ENCODE measurements around the gene ADAM11. TPM values are rescaled to one million over a fixed set of nuclear protein-coding genes. Genes with fewer than 3 reads are reported as not detected.
A peak's percentile ranks its signal among the peaks of the same experiment; 100 is the strongest.

ADAM11 gene
- total RNA-seq, 4 donors from 2014 or later: 0.10 to 4.2 (median 1.3) TPM

DNA sequence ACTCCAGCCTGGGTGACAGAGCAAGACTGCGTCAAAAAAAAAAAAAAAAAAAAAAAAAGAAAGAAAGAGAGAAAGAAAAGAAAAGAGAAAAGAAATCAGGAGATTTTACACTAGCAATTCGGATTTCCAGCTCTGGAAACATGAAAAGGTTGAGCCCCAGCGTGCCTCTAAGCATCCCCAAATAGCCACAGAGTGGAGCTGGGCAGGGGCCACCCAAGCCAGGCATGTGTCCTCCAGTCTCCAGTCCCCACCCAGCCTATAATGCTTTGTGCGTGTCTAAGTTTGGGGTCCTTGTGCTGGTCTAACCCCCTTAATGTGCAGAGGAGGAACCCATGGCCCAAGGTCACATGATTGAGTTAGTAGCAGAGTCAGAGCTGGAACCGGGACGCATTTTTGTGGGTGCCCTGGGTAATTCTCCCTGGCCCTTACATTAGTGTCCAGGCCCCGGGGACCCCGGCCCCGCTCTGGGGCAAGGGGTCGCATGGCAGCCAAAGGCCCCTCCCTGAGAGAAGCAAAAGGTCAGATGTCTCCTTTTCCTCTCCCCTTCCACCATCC lies 19.9 kb downstream of the ADAM11 start:
- TF ChIP-seq POLR2AphosphoS5 (IDR thresholded peaks at IDR 0.05): no peak
- TF ChIP-seq EP300 (IDR thresholded peaks at IDR 0.05): no peak
- TF ChIP-seq, protein P1, sequence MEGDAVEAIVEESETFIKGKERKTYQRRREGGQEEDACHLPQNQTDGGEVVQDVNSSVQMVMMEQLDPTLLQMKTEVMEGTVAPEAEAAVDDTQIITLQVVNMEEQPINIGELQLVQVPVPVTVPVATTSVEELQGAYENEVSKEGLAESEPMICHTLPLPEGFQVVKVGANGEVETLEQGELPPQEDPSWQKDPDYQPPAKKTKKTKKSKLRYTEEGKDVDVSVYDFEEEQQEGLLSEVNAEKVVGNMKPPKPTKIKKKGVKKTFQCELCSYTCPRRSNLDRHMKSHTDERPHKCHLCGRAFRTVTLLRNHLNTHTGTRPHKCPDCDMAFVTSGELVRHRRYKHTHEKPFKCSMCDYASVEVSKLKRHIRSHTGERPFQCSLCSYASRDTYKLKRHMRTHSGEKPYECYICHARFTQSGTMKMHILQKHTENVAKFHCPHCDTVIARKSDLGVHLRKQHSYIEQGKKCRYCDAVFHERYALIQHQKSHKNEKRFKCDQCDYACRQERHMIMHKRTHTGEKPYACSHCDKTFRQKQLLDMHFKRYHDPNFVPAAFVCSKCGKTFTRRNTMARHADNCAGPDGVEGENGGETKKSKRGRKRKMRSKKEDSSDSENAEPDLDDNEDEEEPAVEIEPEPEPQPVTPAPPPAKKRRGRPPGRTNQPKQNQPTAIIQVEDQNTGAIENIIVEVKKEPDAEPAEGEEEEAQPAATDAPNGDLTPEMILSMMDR (IDR thresholded peaks at IDR 0.05): no peak
- Histone ChIP-seq H3K27me3 (peaks cover 9% of the 10 kb centered on the region), H3K36me3 (no peaks in the 10 kb centered on the region), H3K4me3 (peak overlapping the region in 1 of 2 donors; percentile 49), H3K4me1 (peaks cover 0 to 65% (median 16%) of the 10 kb centered on the region in 3 donors), H3K9me3 (no peaks in the 10 kb centered on the region), H3K27ac (peak overlapping the region in 2 of 4 donors; percentile 75 to 79)
- 30 to 33% methylated on average over 1 to 7 of the region's 10 CpGs for WGBS, 2 donors (ENCODE audit: low coverage in 1 of 2)
- ATAC-seq: no peak

- H3K27me3 ChIP-seq: peaks cover 2% of the 10 kb centered on the region
- peaks cover 0 to 64% (median 16%) of the 10 kb centered on the region in 3 donors for H3K4me1 ChIP-seq
- peak overlapping the region in 3 of 4 donors; percentile 69 to 79 (median 75) for H3K27ac ChIP-seq
- WGBS, 2 donors (ENCODE audit: low coverage in 1 of 2): 0 to 27% methylated on average over 9 to 18 of the region's 36 CpGs
- no peak for TF ChIP-seq POLR2A (IDR thresholded peaks at IDR 0.05)
- TF ChIP-seq, protein P1 (IDR thresholded peaks at IDR 0.05): peak in 3 of 4 experiments; percentile 91 to 93 (median 92)
- peak; percentile 48 for TF ChIP-seq POLR2AphosphoS5 (IDR thresholded peaks at IDR 0.05)
- no peak for TF ChIP-seq EP300 (IDR thresholded peaks at IDR 0.05)
- H3K36me3 ChIP-seq: no peaks in the 10 kb centered on the region
- H3K4me3 ChIP-seq: peak overlapping the region; percentile 26 to 49
- H3K9me3 ChIP-seq: no peaks in the 10 kb centered on the region
- peak; percentile 28 for ATAC-seq
Measured at GRCh38 chr17:44779211-44780025, 20.6 kb downstream of the ADAM11 start.

DNA sequence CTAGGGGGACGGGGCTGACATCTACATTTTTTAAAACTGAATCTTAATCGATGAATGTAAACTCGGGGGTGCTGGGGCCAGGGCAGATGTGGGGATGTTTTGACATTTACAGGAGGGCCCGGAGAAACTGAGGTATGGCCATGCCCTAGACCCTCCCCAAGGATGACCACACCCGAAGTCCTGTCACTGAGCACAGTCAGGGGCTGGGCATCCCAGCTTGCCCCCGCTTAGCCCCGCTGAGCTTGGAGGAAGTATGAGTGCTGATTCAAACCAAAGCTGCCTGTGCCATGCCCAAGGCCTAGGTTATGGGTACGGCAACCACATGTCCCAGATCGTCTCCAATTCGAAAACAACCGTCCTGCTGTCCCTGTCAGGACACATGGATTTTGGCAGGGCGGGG lies 21.4 kb downstream of the ADAM11 start:
- Histone ChIP-seq H3K4me3 (no peak overlapping the region), H3K27me3 (no peaks in the 10 kb centered on the region), H3K36me3 (no peaks in the 10 kb centered on the region), H3K9me3 (no peaks in the 10 kb centered on the region), H3K4me1 (peaks cover 0 to 56% (median 13%) of the 10 kb centered on the region in 3 donors), H3K27ac (peak overlapping the region in 2 of 4 donors; percentile 72 to 79)
- WGBS, 2 donors (ENCODE audit: low coverage in 1 of 2): 84 to 87% methylated on average over 3 to 6 of the region's 12 CpGs
- TF ChIP-seq POLR2AphosphoS5 (IDR thresholded peaks at IDR 0.05): no peak
- TF ChIP-seq POLR2A (IDR thresholded peaks at IDR 0.05): no peak
- TF ChIP-seq EP300 (IDR thresholded peaks at IDR 0.05): no peak
- no peak for ATAC-seq

GRCh38 chr17:44780845-44781480 lies 22.2 kb downstream of the ADAM11 start:
- peaks cover 0 to 53% (median 9%) of the 10 kb centered on the region in 3 donors for H3K4me1 ChIP-seq
- TF ChIP-seq, protein P1 (IDR thresholded peaks at IDR 0.05): no peak
- TF ChIP-seq POLR2AphosphoS5 (IDR thresholded peaks at IDR 0.05) (no peak), EP300 (IDR thresholded peaks at IDR 0.05) (no peak), POLR2A (IDR thresholded peaks at IDR 0.05) (no peak)

More at GRCh38 chr17:44780845-44781480, 22.2 kb downstream of the ADAM11 start:
- no peaks in the 10 kb centered on the region for H3K9me3 ChIP-seq
- WGBS, 2 donors (ENCODE audit: low coverage in 1 of 2): no CpG with 5 or more reads among the region's 14 CpGs
- no peaks in the 10 kb centered on the region for H3K27me3 ChIP-seq
- no peaks in the 10 kb centered on the region for H3K36me3 ChIP-seq
- no peak overlapping the region for H3K4me3 ChIP-seq
- peak overlapping the region in 3 of 4 donors; percentile 60 to 79 (median 72) for H3K27ac ChIP-seq
- no peak for ATAC-seq

All from gastroesophageal sphincter (tissue), 4 donors.